GM19455 (cell line): ENCODE results near the gene DHX16.
"Not testable (repeated sequence)": the region's sequence is repeated elsewhere in the genome, so short reads cannot be mapped to it uniquely, and the experiment has no call there.

Experiments used
- ATAC-seq: cut with Tn5 transposase; IDR thresholded peaks from one replicate; pipeline ENCODE4 v1.9.1; 2021; ENCODE audit not compliant: unreplicated experiment

The DHX16 gene

DNA sequence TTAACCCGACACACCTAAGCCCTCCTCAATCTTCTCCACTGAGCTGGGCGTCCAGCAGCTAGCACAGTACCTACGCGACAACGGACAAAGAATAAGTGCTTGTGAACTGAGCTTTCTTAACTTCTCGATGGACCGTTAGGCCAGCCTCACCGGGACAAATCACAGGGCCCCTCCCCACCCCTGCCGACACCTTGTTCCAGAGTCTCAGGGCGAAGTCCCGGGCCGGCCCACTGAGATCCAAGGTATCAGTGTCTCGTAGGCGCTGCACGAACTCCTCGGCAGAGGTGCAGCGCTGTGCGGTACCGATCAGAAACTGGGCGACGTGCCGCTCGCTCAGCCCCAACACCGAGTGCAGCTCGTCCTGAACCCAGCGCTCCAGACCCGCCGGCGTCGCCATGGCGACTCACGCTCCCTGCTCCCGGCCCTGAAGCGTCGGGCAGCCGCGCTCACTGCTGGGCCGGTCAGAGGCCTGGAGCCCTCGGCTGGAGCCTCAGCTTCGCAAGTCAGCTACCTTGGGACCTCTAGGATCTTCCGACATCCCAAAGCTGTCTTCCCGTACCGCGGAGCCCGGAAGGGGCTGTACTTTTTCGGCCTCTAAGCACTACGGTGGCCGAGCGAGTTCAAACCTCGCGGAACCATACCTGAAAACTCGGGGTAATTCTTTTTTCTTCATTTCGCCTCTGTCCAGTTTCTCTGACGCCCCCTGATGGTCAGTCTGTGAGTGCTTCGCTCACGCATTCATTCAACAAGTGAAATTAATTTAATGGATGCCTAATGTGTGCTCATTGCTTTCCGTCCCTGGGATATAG, at the start of gene DHX16:
DHX16 (minus strand) TSS at position 562 of the 809 bp plus-strand sequence; CDS start at position 397, 165 bp downstream.
- ATAC-seq, result peak; percentile 68

DNA sequence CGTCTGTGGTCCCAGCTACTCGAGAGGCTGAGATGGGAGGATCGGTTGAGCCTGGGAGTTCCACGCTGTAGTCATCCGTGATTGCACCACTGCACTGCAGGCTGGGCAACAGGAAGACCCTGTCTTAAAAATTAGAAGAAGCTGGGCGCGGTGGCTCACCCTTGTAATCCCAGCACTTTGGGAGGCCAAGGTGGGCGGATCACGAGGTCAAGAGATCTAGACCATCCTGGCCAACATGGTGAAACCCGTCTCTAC, 49.1 kb upstream of the DHX16 start:
- ATAC-seq, result not testable (repeated sequence)

DNA sequence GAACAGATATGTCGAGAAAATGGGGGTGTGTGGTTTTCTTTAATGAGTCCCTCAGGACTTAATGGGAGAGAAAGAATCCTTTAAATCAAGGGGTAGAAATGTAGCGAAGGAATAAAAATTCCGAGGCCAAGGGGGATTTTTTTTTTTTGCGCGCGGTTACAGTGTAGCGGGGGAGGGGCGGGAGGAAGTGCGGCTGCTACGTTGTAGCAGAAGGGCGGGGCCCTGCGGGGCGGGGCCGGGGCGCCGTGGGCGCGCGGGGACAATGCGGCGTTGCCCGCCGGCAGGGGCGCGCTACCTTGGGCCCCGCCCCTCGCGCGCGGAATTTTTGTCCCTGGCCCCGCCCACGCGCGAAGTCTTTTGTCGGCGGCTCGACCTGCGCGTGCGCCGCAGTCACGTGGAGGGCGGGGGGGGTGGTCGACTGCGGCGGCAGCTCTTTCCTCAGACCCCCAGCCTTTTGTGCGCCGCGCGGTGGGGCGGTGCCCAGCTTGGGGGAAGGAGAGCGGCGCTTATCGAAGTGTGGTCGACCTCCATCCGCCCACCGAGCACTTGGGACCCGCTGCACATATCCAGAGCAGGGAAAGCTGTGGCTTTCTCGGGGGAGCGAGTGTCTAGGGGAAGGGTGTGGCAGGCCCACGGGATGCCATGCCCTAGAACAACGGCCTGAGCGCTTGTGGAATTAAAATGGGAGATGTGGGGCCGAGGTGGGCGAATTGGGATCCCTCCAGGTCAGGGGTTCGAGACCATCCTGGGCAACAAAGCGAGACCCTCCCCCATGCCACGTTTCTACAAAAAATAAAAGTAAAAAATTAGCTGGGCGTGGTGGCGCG, 48.6 kb upstream of the DHX16 start:
- ATAC-seq, result no peak

DNA sequence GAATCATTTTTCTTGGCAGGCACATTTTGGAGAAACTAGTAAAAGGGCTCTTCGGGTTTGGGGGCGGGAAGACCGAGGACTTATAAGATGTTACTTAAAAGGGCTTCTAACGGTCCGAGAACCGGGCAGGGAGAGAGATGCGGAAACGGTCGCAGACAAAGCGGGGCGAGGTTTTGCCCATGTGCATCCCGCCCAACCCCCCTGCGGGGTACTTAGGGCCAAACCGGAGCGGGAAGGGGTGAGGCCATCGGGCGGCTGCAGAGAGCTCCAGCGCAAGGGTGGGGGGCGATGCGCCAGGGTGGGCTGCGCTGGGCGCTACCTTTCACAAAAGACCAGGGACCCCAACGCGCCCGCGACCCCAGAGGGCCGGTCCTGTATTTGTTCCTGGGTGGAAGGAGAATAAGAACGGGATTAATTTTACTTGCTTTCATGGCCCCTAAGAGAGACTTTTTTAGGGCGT, 48.0 kb upstream of the DHX16 start:
- no peak for ATAC-seq

DNA sequence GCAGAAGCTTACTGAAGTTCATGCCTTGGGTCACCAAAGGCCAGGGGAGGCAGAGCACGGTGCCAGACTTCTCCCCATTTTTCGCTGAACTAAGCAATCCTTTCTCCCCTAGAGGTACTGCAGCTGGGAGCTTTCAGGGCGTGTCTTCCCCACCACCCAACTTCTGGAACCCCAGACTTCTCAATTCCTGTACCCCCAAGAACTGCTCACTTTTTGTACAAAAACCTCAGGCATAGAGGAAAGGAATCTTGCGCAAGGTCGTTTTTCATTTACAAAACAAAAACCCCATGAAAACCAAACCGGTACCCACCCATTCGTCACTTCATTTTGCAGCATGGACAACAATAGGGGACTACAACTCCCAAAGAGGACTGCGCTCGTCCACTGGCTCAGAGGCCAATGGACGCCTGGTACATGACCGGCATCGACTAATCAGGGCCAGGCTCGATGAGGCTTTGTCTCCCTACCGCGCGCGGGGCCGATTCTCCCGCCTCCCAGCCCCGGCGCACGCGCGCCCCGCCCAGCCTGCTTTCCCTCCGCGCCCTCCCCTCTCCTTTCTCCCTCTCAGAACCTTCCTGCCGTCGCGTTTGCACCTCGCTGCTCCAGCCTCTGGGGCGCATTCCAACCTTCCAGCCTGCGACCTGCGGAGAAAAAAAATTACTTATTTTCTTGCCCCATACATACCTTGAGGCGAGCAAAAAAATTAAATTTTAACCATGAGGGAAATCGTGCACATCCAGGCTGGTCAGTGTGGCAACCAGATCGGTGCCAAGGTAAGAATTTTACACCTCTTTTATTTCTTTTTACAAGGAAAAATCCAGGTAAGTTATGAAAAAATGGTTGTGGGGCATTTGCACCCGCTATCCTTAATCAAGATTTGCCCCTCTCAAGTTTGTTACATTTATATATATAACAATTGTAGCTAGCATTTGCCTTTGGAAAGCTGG, 47.3 kb upstream of the DHX16 start, which contains the start of gene TUBB:
TUBB (plus strand) TSS at position 562 of the 947 bp plus-strand sequence; CDS start at position 717, 155 bp downstream.
- peak; percentile 31 for ATAC-seq

DNA sequence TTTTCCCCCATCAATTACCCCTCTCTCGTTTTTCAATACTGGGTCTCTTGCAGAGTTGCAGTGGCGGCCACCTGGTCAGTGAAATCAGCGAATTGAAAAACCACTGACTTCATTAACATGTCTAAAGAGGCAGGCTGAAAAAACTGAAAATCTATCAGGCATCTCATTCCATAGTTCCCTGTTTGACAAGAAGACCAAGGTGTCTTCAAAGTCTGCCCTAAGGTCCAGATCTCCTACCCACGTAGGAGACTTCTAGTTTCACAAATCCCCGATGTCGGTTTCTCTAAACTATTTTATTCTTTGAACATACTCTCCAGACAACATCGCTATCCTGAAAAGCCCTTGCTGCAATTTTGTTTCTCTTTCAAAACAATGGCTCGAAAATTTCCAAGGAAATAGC, 46.5 kb upstream of the DHX16 start:
- no peak for ATAC-seq

DNA sequence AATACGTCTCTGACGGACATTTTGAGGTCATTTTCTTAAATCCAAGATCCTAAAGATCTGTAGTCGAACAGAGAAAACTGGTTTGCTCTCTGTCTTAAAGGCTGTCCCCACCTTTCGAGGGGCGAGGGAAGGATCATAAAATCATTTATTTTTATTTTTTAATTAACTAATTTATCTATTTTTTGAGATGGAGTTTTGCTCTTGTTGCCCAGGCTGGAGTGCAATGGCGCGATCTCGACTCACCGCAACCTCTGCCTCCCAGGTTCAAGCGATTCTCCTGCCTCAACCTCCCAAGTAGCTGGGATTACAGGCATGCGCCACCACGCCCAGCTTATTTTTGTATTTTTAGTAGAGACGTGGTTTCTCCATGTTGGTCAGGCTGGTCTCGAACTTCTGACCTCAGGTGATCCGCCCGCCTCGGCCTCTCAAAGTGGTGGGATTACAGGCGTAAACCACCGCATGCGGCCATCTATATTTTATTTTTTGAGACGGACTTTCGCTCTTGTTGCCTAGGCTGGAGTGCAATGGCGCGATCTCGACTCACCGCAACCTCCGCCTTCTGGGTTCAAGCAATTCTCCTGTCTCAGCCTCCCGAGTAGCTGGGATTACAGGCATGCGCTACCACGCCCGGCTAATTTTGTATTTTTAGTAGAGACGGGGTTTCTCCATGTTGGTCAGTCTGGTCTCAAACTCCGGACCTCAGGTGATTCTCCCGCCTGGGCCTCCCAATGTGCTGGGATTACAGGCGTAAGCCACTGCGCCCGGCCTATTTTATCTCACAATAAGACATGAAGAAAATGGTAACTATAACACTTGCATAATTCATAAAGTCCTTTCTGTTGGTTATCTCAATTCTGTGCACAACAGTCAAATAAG, 45.3 kb upstream of the DHX16 start:
- ATAC-seq, result not testable (repeated sequence)

DNA sequence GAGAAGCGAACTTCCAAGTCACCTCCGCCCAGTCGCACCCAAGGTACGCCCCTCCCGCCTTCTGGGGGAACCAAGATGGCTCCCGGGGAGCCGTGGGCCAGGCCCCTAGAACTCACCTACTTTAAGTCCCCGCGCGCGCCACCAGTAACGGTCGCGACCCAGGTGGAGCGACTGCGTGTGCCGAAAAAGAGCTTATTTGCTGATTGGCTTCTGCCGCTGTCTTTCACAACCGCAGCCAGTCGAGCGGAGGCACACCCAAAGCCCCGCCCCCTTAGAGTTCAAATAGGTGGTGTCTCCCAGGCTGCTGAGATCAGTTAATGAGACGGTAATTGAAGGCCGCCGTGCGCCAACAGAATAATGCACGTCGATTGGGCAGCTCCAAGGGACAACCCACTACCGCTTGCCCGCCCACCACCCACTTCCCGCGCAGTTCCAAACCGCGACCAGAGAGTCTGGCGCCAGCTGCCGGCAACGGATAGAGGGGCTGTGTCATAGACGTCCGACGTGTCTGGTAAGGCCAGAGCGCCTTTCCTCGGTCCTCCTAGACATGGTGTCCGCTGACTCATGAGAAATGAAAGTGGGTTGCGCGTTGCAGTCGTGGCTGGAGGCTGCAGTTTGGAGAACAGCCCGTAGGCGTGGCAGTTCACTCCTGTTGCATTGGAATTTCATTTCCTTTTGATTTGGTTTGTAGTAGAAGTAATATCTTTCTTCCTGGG, 44.5 kb upstream of the DHX16 start, which contains the start of gene MDC1:
MDC1 (minus strand) TSS at position 153 of the 716 bp plus-strand sequence. CDS start 2,106 bp downstream, outside the sequence.
- ATAC-seq, result peak; percentile 74

DNA sequence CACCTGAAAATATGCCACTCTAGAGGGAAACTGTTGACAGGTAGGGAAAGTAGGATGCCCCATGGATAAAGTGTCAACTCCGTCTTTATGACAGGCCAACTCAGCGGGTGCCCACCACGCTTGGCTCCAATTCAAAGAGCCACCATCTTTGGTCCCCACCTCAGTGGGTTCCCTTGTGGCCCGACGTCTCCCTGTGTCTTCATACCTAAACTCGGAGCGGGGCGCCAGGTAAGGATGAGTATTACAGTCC, 44.0 kb upstream of the DHX16 start:
- ATAC-seq, result no peak

DNA sequence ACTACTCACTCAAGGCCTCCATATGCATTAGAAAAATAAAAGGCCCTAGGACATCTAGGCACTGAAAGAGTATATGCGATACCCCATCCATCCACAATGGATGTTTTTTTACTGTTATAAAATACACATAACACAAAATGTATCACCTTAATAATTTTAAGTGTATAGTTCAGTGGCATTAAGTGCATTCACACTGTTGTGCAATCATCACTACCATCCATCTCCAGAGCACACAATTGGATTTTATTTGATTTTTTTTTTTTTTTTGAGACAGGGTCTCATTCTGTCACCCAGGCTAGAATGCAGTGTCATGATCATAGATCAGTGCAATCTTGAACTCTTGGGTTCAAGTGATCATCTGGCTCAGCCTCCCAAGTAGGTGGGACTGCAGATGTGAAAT, 41.5 kb upstream of the DHX16 start:
- no peak for ATAC-seq

DNA sequence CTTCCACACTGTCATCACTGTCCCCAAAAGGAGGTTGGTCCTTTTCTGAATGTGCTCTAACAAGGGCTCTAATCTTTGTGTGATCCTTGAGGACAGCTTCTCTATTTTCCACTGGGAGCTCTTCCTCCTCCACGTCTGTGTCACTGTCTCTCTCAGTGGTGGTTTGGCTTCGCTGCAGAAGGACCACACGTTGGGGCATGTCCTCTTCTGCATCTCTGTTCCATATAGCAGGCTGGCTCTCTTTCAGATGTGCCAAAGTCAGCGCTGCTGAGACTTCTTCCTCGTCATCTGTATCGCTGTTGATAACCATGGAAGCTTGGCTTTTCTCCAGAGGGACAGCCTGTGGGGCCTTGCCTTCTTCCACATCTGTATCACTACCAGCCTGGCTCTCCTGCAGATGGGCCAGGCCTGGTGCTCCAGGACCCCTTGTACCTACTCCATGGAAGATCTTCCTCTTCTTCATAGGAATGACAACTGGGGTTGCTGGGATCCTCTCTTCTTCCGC, 39.7 kb upstream of the DHX16 start:
- no peak for ATAC-seq

DNA sequence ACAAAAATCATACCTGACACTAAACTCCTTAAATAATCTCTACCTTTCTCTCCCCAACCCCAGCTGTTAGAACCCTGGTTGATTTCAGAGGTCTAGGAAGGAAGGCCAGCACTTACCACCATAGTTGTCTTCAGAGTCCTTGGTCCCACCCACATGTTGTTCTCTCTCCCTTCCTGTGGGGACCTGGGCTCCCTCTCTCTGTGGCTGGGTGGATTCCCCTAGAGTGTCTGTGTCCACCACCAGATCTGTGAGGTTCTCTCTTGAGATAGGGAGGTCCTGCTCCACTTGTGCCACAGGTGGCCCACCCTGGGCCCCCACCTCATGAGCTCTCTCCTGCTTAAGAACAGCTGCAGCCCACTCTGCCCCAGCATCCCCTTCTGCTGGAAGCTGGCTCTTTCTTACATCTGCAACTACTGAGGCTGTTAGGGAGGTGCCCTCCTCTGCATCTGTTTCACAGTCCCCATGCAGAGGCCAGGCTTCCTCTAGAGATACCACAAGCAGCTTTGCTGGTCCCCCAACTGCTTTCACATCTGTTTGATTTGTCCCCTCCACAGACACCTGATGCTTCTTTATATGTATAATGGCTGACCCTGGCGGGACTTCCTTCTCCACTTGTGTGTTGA, 39.1 kb upstream of the DHX16 start:
- ATAC-seq, result no peak

DNA sequence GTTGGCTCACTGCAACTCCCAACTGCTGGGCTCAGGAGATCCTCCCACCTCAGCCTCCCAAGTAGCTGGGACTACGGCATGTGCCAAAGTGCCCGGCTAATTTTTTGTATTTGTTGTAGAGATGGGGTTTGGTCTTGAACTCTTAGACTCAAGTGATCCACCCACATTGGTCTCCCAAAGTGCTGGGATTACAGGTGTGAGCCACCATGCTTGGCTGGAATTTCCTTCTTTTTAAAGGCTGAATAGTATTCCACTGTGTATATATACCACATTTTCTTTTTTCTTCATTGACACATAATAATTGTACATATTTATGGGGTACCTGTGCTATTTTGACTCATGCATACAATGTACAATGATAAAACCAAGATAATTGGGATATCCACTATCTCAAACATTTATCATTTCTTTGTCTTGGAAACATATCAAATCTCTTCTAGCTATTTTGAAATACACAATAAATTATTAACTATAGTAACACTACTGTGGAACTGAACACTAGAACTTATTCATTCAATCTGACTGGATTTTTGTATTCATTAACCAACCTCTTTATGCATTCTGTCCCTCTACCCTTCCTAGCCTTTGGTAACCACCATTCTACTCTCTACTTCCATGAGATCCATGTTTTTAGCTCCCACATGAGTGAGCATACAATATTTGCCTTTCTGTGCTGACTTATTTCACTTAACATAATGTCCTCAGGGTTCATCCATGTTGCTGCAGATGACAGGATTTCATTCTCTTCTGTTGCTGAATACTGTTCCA, 36.5 kb upstream of the DHX16 start:
- no peak for ATAC-seq

DNA sequence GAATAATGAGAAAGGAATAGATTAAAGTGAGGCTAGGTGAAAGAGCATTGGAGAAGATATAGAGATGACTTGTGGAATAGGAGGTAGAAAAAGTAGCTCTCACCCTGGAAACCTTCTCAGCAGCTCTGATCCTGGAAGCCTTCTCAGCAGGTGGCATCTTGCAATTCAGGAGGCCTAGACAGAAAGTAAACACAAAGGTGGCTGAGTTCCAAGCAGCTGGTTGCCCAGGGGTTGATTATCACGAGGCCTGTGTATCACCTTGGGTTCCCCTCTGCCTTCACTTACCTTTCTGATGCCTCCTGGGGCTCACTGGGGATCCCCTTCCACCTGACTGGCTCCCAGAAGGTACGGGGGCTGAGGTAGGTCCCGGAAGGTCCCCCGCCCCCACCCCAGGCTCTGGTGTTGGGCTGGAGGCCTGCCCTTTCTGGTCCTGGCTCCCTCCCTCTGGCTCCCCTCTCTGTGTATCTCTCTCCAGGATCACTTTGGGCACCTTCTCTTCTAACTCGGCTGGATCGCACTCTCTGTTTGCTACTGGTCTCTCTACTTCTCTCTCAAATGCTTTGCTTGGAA, 34.6 kb upstream of the DHX16 start:
- no peak for ATAC-seq

DNA sequence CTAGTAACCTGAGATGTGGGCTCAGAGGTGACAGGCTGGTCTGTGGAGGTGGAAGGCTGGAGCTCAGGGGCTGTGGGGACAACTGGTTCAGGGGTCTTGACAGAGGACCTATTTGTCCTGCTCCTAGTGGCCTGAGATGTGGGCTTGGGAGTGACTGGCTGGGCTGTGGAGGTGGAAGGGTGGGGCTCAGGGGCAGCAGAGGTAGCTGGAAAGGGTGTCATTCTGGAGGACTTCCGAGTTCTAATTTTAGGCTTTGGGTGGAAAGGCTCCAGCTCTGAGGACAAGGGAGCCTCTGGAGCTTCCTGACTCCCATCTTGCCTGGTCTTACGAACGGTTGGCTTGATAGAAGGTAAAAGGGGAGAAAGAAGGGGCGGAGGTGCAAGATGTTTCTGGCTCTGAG, 32.8 kb upstream of the DHX16 start:
- ATAC-seq, result no peak

DNA sequence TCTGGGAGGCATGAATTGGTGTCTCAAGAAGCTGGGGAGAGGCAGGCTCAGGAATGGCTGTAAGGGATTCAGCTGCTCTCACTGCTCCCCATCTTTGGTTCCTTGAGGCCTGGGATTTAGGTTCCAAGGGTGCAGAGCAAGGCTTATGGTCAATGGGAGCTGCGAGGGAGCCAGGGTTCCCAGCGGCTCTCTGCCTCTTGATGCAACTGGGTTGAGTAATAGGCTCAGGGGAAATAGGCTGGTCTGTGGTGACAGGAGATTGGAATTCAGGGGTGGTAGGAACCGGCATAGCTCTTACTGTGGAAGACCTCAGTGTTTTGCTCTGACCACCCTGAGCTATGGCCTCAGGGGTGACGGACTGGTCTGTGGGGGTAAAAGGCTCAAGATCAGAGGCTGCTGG, 31.0 kb upstream of the DHX16 start:
- ATAC-seq, result no peak

DNA sequence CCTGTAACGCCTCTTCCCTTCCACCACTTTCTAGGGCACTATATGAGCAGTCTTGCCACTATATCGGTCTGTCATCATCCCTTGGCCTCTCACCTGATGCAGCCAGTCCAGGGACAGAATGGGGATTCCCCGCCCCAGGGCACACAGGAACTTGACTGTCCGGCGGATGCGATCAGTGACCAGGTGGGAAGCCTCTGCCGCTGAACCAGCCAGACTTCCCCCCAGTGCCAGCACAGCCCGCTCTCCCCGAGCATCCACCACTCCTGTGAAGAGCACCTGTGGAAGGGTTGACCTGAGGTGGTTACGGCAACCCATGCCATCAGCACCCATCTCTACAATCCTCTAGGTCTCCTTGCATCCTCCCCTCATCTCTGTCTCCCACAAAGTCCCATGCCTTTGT, 30.2 kb upstream of the DHX16 start:
- no peak for ATAC-seq

DNA sequence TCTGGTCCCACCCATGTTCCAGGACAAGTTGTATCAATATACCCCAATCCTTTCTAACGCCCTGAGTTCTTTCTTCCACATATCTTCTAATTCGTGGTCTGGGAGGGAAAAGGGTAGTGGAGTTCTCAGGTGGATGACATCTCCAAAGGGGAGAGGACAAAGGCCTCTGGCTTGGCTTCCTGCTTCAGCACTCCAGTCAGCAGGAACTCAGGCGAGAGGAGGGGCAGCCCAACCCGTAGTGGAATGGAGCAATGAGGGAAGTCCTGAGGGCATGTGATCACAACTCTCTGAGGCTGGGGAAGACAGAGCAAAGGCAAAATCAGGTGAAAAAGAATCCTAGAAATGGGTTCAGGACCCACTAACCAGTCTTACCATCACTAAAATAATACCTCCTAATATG, 27.5 kb upstream of the DHX16 start:
- ATAC-seq, result no peak
